RPMI7951 (cell line): ENCODE data around the gene OR4N2. TPM values are rescaled to one million over a fixed set of nuclear protein-coding genes. Genes with fewer than 3 reads are reported as not detected.
"Not testable (repeated sequence)": the region's sequence is repeated elsewhere in the genome, so short reads cannot be mapped to it uniquely, and the experiment has no call there.

Source experiments
- DNase-seq: peaks from one replicate; pipeline ENCODE4 v3.0.0-alpha.2; 2012; ENCODE audit warnings: low read depth
- total RNA-seq: library from RNA; depleted of rRNA; stranded (reverse); fragments of >200 nt; shearing (Covaris generic); gene quantifications from 2 replicates; pipeline ENCODE4 v1.2.3, GENCODE V29; 2014; rRNA removed

The OR4N2 gene
- total RNA-seq, 1 experiment from 2014 or later, result under 0.01 TPM

DNA sequence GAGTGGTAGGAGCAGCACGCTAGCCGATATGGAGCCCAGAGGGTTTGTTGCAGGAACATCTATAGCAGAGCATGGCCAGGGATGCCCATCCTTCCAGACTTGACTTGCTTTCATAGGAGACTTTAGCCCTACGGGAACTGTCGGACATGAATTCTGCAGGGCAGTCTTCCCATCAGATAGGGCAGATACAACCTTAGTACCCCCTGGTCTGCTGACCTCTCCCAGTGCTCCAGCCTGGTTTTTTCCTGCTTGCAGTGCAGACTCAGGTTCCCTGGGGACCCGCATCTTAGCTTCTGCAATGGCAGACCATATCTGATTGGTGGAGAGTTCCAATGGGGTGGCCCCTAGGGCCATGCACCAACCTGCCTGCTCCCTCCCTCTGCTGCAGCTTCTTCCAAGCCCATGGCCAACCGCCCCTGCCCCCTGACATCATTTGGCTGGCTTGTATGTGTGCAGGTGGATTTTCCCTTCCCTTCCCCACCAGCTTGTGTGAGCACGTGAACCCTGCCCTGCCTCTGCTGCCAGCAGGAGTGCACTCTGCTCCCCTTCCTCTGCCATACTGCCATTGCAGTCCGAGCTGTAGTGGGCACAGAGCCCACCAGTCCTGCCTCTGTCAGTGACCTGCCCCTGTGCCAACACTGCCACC lies 30.8 kb downstream of the OR4N2 start:
- DNase-seq, result not testable (repeated sequence)

DNA sequence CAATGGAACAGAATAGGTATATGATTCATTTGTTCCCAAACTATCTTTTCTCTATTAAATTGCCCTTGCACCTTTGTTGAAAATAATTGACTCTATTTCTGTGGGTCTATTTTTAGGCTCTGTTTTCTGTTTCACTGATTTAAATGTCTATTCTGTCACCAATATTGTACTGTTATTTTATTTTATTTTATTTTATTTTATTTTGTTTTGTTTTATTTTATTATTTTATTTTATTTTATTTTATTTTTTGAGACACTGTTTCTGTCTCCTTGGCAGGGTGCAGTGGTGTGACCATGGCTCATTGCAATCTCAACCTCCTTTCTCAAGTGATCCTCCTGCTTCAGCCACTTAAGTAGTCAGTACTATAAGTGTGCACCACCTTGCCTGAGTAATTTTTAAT lies 34.9 kb downstream of the OR4N2 start:
- DNase-seq, result no peak

DNA sequence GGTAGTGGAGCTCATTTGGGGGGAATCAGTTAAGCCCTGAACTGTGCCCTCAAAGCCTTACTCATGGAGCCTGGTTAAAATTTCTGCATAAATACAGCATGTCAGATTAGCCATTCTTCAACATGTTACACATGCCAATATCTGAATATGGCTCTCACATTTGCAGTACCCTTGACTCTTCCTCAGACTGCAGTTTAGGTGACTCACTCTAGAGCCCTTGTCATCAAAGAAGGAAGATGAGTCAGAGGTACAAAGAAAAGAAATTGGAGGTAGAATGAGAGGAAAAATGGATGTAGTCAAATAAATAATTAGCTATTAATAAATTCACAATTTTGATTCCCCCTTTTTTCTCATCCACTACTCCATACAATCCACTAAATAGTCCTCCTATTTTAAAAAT lies 47.8 kb downstream of the OR4N2 start:
- peak; percentile 36 for DNase-seq

DNA sequence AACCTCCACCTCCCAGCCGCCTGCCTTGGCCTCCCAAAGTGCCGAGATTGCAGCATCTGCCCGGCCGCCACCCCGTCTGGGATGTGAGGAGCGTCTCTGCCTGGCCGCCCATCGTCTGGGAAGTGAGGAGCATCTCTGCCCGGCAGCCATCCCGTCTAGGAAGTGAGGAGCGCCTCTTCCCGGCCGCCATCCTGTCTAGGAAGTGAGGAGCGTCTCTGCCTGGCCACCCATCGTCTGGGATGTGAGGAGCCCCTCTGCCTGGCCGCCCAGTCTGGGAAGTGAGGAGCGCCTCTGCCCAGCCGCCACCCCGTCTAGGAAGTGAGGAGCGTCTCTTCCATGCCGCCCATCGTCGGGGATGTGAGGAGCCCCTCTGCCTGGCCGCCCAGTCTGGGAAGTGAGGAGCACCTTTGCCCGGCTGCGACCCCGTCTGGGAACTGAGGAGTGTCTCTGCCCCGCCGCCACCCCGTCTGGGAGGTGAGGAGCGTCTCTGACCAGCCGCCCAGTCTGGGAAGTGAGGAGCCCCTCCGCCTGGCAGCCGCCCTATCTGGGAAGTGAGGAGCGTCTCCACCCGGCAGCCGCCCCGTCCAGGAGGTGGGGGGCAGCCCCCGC lies 62.6 kb downstream of the OR4N2 start:
- not testable (repeated sequence) for DNase-seq

DNA sequence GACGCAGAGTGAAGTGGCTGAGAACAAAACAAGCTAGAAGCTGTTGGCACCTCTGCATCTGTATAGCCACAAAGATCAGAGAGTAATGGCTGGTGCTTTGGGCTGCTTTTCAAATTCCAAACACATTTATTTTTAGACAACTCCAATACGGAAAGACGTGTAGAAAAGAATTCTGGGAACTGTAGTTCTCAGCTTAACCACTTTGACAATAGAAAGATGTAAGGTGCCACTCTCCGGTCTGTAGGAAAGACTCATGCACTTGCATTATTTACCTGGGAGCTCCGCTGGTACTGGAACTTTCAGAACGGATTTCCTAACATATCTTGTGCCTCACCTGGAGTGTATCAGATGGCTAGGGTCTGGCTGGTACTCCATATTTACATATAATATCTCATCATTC lies 69.6 kb downstream of the OR4N2 start:
- DNase-seq, result no peak

DNA sequence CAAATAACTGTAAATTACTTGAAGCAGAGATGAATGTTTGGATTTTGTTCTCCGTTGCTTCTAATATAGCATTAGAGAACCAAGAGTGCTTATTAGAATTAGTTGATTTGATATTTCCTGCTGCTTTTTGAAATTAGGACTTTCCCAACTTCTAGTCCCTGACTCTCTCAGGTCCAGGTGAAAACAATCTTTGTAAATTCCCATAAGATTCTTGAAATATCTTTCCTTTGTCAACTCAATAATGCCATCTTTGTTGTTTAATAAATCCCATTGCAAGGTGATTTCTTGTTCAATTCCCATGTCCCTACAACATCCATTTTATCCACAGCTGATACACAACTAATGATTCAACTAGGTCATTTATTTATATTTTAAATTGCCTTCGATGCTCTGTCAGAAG lies 71.3 kb downstream of the OR4N2 start, which contains the start of gene OR4K2:
Gene OR4K2, plus strand, starts transcription at position 301 of the 400 bp plus-strand sequence. CDS start 1,126 bp downstream, outside the sequence.
- DNase-seq, result no peak

DNA sequence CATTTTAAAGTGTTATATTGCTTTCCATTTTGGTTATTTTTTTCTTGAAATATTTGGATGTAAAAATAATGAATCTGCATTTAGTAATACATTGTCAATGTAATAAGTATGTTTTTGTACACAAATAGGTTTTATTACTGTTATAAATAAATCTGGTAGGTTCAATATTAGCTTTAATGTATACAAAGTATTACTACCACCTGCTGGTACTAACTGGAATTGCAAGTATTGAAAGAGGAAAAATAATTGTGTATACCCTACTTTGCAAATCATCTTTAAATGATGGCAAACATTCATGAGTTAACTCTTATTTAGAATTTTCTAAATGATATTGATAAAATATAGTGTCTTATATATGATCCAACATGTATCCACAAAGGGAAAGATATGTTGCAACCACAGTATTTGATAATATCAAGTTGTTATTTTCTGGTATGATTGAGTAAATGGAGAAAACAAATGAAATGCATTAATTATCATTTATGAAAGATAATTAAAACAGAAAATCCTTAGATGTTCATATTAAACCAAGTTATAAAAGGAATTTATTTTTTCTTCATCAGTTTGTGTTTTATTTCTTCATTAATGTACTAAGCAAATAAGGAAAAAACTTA lies 74.6 kb downstream of the OR4N2 start:
- peak; percentile 50 for DNase-seq

Other genes starting within 250 kb of the OR4N2 start
- gene OR11H2, start 89.9 kb upstream of the OR4N2 start, total RNA-seq, result 0.78 TPM in 1 of 2 replicates, not detected in the other
- gene OR4Q3, start 60.2 kb upstream of the OR4N2 start, total RNA-seq, result not detected in 2 replicates
- gene OR4M1, start 30.3 kb upstream of the OR4N2 start, total RNA-seq, result not detected in 2 replicates
- not detected in 2 replicates for gene OR4K2, start 71.4 kb downstream of the OR4N2 start, total RNA-seq
- gene OR4K5, start 116.8 kb downstream of the OR4N2 start, total RNA-seq, result not detected in 2 replicates
- gene OR4K1, start 127.1 kb downstream of the OR4N2 start, total RNA-seq, result not detected in 2 replicates
- gene OR4K15, start 171.8 kb downstream of the OR4N2 start, total RNA-seq, result not detected in 2 replicates
- gene OR4Q2, start 198.4 kb downstream of the OR4N2 start, total RNA-seq, result not detected in 2 replicates
- not detected in 2 replicates for gene OR4K14, start 215.5 kb downstream of the OR4N2 start, total RNA-seq
- not detected in 2 replicates for gene OR4K13, start 232.3 kb downstream of the OR4N2 start, total RNA-seq